Occipital lobe (tissue), 2 donors: ENCODE data around the gene ANKRD11. TPM values are rescaled to one million over a fixed set of nuclear protein-coding genes. Genes with fewer than 3 reads are reported as not detected.
"Not testable (repeated sequence)": the region's sequence is repeated elsewhere in the genome, so short reads cannot be mapped to it uniquely, and the experiment has no call there.

ENCODE experiments used
- DNase-seq: peaks from one replicate; lab custom pipeline; 2025; lab: John Stamatoyannopoulos, UW
- total RNA-seq: library from RNA; depleted of rRNA; stranded (reverse); fragments of >200 nt; gene quantifications from one replicate; pipeline ENCODE4 v1.2.3, GENCODE V29; 2014

The ANKRD11 gene
- total RNA-seq, 1 donor from 2014 or later = 27.5 TPM

GRCh38 chr16:89333401-89334001 is 156.9 kb downstream of the ANKRD11 start:
- DNase-seq = not testable (repeated sequence)

- DNase-seq = no peak
These were observed 157.5 kb downstream of the ANKRD11 start for GRCh38 chr16:89332902-89333245.

- DNase-seq = no peak
These were observed 158.0 kb downstream of the ANKRD11 start for GRCh38 chr16:89332243-89332901.

- no peak for DNase-seq
These were observed 158.8 kb downstream of the ANKRD11 start for GRCh38 chr16:89331371-89332109.

GRCh38 chr16:89330177-89330856 is 160.0 kb downstream of the ANKRD11 start:
- no peak for DNase-seq

GRCh38 chr16:89329830-89330176 is 160.6 kb downstream of the ANKRD11 start:
- DNase-seq = not testable (repeated sequence)

GRCh38 chr16:89328412-89329400 is 161.7 kb downstream of the ANKRD11 start:
- DNase-seq = not testable (repeated sequence)

- no peak for DNase-seq
These were observed 163.6 kb downstream of the ANKRD11 start for GRCh38 chr16:89326721-89327120.

- DNase-seq = peak; percentile 63
These were observed 164.4 kb downstream of the ANKRD11 start for GRCh38 chr16:89325861-89326471.

- no peak for DNase-seq
These were observed 166.0 kb downstream of the ANKRD11 start for GRCh38 chr16:89324056-89325010.

GRCh38 chr16:89323120-89323960 is 167.0 kb downstream of the ANKRD11 start:
- DNase-seq = no peak

GRCh38 chr16:89322321-89323119 is 167.8 kb downstream of the ANKRD11 start:
- DNase-seq = no peak

- DNase-seq = peak; percentile 68
These were observed 169.4 kb downstream of the ANKRD11 start for GRCh38 chr16:89320782-89321501.

- no peak for DNase-seq
These were observed 170.2 kb downstream of the ANKRD11 start for GRCh38 chr16:89319886-89320781.

GRCh38 chr16:89319631-89319885 is 170.8 kb downstream of the ANKRD11 start:
- no peak for DNase-seq
